Activated naive CD4-positive, alpha-beta T cell (primary cell): Measurements from ENCODE around the gene MPP2.
"Not testable (repeated sequence)": the region's sequence is repeated elsewhere in the genome, so short reads cannot be mapped to it uniquely, and the experiment has no call there.

ENCODE experiments used
- DNase-seq, 4 experiments: peaks; one replicate each; lab custom pipeline; 2025; lab: John Stamatoyannopoulos, UW

MPP2 gene

GRCh38 chr17:43907425-43907981 lies at the start of gene MPP2:
Gene MPP2 (minus strand): TSS chr17:43907536. CDS start chr17:43904460, 3,076 bp downstream.
- peak in 3 of 4 experiments; percentile 15 to 59 (median 31) for DNase-seq

GRCh38 chr17:43956222-43956621 lies 48.9 kb upstream of the MPP2 start:
- no peak for DNase-seq

- no peak for DNase-seq
Measured at GRCh38 chr17:43953746-43954145, 46.4 kb upstream of the MPP2 start, which contains the start of gene PYY. Gene PYY (minus strand): TSS chr17:43953940. CDS start chr17:43953483, 457 bp downstream.

GRCh38 chr17:43952724-43953666 lies 45.7 kb upstream of the MPP2 start:
- DNase-seq: peak in 1 of 4 experiments; percentile 4

GRCh38 chr17:43952351-43952723 lies 45.0 kb upstream of the MPP2 start:
- no peak for DNase-seq

- DNase-seq: no peak
Measured at GRCh38 chr17:43951750-43952149, 44.4 kb upstream of the MPP2 start.

GRCh38 chr17:43950554-43950953 lies 43.2 kb upstream of the MPP2 start:
- DNase-seq: no peak

GRCh38 chr17:43949781-43950180 lies 42.4 kb upstream of the MPP2 start:
- no peak for DNase-seq

GRCh38 chr17:43946781-43947180 lies 39.4 kb upstream of the MPP2 start:
- DNase-seq: no peak

GRCh38 chr17:43945074-43945829 lies 37.9 kb upstream of the MPP2 start:
- DNase-seq: no peak

GRCh38 chr17:43942051-43942685 lies 34.8 kb upstream of the MPP2 start, which contains the start of gene PPY:
Gene PPY (minus strand): TSS chr17:43942476. CDS start chr17:43941654, 822 bp downstream.
- DNase-seq: no peak

- DNase-seq: peak in 1 of 4 experiments; percentile 15
Measured at GRCh38 chr17:43940630-43941029, 33.3 kb upstream of the MPP2 start.

GRCh38 chr17:43939886-43940285 lies 32.5 kb upstream of the MPP2 start:
- DNase-seq: no peak

- not testable (repeated sequence) for DNase-seq
Measured at GRCh38 chr17:43939452-43939851, 32.1 kb upstream of the MPP2 start.

GRCh38 chr17:43938838-43939182 lies 31.5 kb upstream of the MPP2 start:
- no peak for DNase-seq

- no peak for DNase-seq
Measured at GRCh38 chr17:43936434-43936833, 29.1 kb upstream of the MPP2 start.

GRCh38 chr17:43935926-43936261 lies 28.6 kb upstream of the MPP2 start:
- no peak for DNase-seq

GRCh38 chr17:43935204-43935925 lies 28.0 kb upstream of the MPP2 start:
- DNase-seq: no peak

- DNase-seq: no peak
Measured at GRCh38 chr17:43932923-43933322, 25.6 kb upstream of the MPP2 start.

GRCh38 chr17:43932357-43932756 lies 25.0 kb upstream of the MPP2 start:
- no peak for DNase-seq

GRCh38 chr17:43931062-43931571 lies 23.8 kb upstream of the MPP2 start:
- DNase-seq: no peak
